LNCaP clone FGC (cell line): ENCODE results near the gene IL36B.

ENCODE experiments used
- DNase-seq: peaks from one replicate; pipeline ENCODE4 v3.0.0-alpha.2; 2011; ENCODE audit warnings: low read depth
- H3K4me3 ChIP-seq: 2 replicates; pipeline ENCODE4 v1.5.1; 2011; ENCODE audit warnings: mild to moderate bottlenecking, low read depth, low read length, control low read depth
- CTCF ChIP-seq: IDR thresholded peaks from 2 replicates; pipeline ENCODE4 v1.5.1; 2012; ENCODE audit warnings: mild to moderate bottlenecking; ENCODE audit not compliant: control insufficient read depth, insufficient read depth; ENCODE audit errors: extremely low read depth

The IL36B gene

GRCh38 chr2:113005030-113005509 lies 47.6 kb downstream of the IL36B start, which contains the start of gene IL36A:
TSS of gene IL36A (plus strand) at chr2:113005459. CDS start at chr2:113005872, 413 bp downstream.
- DNase-seq, result no peak
- no peak for TF ChIP-seq CTCF
- no peak within 1 kb of the TSS for H3K4me3 ChIP-seq

DNA sequence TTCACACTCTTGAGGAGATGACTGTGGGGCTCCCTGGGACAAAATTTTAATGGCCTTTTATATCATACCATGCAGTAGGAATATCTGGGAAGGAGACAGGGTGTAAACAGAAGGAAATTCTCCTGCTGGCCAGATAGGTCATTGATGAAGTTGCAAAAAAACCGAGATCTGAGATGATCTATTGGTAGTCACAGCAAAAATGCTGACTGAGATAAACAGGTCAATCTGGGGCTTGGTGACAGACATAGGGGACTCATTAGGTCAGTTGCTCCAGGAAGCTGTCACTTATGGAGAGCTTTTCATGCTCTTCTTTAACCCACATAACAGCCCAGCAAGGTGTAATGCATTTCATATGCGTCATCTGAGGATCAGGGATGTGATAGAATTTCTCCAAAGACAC lies 50.0 kb downstream of the IL36B start:
- DNase-seq, result no peak
- no peak for TF ChIP-seq CTCF
- H3K4me3 ChIP-seq, result no peak overlapping the region

- DNase-seq, result no peak
- no peak for TF ChIP-seq CTCF
- H3K4me3 ChIP-seq, result no peak overlapping the region
These were observed 52.2 kb downstream of the IL36B start for GRCh38 chr2:113000436-113000835.

GRCh38 chr2:112997151-112997550 lies 55.5 kb downstream of the IL36B start:
- DNase-seq, result no peak
- H3K4me3 ChIP-seq, result no peak overlapping the region
- no peak for TF ChIP-seq CTCF

- no peak overlapping the region for H3K4me3 ChIP-seq
- no peak for TF ChIP-seq CTCF
- DNase-seq, result no peak
These were observed 56.0 kb downstream of the IL36B start for GRCh38 chr2:112996635-112997034.

DNA sequence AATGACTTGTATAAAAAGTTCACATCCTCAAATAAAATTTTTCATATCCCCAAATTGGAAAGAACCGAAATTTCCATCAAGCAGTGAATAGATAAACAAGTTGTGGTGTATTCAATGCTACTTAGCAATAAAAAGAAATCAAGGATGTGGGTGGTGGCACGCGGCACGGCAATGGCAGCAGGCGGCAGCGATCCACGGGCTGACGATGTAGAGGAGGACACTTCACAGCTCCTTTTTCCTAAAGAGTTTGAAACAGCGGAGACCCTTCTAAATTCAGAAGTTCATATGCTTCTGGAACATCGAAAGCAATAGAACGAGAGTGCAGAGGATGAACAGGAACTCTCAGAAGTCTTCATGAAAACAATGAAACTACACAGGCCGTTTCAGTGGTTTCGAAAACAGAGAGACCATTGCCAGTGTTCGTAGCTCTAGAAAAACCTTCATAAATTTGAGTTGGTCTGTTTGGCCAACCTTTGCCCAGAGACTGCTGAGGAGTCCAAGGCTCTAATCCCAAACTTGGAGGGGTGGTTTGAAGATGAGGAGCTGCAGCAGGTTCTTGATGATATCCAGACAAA lies 57.2 kb downstream of the IL36B start:
- H3K4me3 ChIP-seq, result no peak overlapping the region
- DNase-seq, result no peak
- no peak for TF ChIP-seq CTCF

DNA sequence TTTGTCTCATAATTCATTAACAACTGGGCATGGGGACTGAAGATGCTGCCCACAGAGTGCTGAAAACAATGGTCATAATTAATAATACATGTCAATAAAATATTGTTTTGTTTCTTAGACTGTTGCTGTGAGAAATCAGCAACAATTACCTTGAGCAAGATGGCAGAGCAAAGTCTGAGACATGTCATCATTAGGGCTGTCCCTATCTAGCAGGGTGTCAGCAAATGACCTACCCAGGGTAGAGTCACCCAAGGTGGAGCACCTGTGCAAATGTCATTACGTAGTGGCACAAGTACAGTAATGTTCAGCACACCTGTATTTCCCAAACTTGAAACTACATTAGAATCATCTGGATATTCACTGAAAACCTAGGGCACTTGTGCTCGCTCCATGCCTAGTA lies 58.0 kb downstream of the IL36B start:
- DNase-seq, result no peak
- no peak overlapping the region for H3K4me3 ChIP-seq
- no peak for TF ChIP-seq CTCF
